Measurements from ENCODE around the gene C2orf76.

Gene C2orf76

DNA sequence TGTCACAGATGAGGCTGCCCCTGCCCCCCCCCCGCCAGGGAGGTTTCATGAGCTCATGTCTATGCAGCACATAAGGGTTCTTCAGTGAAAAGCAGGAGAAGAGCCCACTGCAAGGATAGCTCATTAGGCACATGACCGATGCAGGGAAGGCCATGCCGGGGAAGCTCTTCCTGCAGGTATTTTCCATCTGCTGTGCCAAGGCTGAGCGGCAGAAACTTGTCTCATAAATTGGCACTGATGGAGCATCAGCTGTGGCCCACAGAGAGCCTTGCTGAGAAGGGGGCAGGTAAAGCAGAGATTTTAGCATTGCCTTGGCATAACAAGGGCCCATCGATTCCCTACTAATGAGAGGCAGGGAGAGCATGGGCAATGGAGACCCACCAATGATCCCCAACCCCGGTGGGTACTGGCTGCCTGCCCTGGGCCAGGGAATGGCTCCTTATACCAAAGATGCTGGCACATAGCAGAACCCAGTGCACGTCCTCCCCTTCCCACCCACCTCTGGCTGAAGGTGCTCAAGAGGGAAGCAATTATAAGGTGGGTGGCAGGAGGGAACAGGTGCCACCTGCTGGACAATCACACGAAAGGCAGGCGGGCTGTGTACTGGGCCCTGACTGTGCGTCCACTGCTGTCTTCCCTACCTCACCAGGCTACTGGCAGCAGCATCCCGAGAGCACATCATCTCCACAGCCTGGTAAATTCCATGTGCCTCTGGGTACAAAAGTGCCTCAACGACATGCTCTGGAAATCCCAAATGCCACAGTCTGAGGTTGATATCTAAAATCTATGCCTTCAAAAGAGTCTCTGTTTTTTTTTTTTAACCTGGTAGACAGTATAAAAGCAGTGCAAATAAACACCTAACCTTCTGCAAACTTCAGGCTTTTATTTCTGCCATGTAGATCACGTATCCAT, 101.6 kb downstream of the C2orf76 start:
- peak; percentile 76 for DNase-seq (ENCODE audit: low spot score)

DNA sequence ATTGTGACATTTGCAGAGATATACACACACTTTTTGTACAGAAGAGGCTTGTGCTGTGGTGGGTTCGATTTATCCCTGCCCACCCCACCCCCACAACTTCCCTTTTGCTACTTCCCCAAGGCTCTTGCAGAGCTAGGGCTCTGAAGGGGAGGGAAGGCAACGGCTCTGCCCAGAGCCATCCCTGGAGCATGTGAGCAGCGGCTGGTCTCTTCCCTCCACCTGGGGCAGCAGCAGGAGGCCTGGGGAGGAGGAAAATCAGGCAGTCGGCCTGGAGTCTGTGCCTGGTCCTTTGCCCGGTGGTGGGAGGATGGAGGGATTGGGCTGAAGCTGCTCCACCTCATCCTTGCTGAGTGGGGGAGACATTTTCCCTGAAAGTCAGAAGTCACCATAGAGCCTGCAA, 103.0 kb downstream of the C2orf76 start:
- DNase-seq (ENCODE audit: low spot score), result no peak

DNA sequence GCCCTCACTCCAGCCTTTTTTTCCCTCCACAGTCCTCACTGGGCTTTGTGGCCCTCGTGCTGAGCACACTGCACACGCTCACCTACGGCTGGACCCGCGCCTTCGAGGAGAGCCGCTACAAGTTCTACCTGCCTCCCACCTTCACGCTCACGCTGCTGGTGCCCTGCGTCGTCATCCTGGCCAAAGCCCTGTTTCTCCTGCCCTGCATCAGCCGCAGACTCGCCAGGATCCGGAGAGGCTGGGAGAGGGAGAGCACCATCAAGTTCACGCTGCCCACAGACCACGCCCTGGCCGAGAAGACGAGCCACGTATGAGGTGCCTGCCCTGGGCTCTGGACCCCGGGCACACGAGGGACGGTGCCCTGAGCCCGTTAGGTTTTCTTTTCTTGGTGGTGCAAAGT, 103.6 kb downstream of the C2orf76 start:
- no peak for DNase-seq (ENCODE audit: low spot score)

DNA sequence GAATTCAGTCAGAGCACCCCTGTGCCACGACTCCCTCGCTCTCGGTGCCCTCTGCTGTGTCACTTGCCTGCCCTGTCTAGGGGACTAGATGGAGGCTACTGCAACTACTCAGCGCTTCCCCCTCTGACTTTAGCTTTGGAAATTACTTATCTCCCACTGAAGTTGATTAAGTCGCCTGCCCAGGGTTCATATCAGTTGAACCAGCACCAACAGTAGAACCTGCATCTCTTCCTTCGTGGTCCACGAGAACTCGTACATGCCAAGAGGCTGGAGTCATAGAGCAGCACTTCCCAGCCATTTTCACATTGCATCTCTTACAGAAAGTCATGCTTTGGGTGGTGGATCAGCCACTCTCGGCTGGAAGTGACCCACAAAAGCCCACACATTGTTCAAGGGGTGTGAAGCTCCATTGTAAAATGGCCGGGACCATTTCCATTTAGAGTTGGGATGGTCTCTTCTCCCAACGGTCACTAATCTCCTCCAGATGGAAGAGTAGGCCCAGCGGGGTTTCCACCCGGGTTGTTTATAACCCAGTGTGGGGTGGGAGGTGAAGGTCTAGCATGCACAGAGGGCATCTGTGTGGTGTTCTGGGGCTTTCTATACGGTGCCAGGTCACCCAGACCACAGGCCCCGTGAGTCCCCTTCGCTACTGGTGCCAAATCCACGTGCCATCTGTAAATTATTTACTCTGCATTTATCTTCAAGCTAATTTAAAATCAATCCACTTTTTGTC, 105.0 kb downstream of the C2orf76 start:
- no peak for DNase-seq (ENCODE audit: low spot score)

DNA sequence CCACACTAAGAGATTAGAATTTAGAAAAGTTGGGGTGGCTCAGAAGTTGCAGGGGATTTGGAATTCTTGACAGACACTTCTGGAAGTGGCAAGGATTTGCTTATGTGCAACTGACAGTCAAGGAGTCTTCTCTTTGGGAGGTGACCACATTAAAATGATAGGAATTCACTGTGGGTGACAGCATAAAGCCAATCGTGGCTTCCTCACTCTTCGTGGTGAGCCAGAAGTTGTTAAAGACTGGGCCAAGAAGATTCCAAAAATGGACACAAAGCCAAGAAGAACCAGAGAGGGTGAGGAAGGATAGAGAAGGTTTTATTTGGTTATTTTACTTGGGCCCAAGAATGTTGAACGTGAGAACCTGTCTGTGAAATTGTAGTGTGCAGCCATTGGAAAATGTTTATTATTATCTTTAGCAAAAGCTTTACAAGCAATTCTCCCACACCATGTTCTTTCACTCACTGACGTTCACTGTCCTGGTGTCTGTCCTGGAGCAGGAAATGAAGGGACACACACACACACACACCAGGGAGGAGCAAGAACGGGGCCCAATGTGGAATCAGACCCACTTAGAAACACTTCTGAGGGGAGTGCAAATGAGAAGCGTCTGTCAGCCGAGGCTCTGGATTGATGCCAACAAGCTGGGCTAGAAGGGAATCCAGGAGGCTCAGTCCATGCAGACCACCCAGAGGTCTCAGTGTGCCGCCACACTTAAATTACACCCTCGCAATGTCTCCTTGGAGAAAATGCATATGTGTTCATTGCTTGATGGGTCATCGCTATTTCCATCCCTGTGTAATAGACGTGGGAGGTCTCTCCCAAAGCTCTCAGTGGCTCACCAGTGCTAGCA, 105.8 kb downstream of the C2orf76 start:
- DNase-seq (ENCODE audit: low spot score), result no peak

DNA sequence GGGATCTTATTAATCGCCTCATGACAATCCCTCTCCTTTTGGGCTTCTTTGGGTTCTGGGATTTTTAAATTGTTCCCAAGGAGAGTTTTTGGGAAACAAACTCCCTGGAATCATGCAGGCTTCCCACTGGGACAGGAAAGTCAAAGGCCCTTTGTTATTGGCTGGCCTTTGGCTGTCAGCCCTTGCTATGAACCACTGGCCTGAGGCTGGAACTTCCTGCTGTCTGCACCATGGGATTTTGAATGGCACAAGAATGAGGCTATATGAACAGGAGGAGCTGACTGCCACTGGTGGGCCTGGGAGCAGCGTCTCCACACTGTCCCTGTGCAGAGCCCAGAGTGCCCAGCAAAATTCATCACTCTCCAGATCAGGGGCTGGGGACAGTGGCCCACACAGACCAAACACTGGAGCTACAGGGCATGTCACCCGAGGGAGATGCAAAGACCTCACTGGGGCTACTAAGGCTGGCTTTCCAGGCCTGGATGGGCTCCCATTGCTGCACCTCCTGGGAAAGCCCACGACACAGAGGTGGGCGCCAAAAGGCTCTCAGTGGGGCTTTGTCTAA, 107.3 kb downstream of the C2orf76 start:
- no peak for DNase-seq (ENCODE audit: low spot score)

DNA sequence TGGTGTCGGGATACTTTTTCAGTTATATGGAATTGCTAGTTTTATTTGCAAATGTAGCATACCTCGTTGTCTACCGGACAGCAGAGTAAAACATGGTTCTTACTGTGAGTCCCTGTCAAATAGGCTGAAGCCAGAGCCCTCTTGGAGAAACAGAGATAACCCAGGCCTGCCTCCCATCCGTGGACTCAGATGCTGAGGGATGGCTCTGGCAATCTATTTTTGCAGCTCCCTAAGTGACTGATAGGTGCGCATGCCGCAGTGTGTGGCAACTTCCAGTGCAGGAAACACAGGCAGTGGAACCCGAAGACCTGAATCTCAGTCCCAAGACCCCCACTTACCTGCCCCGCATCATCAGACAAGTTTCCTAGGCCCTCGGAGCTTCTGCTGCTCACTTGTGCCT, 109.4 kb downstream of the C2orf76 start:
- DNase-seq (ENCODE audit: low spot score), result no peak

DNA sequence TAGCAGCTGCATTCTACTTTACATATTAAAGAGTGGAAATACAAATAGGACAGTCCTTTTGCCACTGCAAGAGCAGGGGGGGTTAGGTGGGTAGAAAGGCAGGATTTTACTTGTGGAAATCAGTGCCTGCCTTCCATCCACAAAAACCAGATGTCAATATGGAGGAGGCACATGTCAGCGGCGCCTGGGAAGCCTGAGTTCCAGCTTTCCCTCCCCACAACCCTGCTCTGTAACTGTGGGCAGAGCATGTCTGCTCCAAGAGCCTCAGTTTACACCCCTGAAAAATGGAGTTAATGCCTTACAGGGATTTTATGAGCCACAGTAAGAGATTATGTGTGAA, 110.1 kb downstream of the C2orf76 start:
- DNase-seq (ENCODE audit: low spot score), result no peak

DNA sequence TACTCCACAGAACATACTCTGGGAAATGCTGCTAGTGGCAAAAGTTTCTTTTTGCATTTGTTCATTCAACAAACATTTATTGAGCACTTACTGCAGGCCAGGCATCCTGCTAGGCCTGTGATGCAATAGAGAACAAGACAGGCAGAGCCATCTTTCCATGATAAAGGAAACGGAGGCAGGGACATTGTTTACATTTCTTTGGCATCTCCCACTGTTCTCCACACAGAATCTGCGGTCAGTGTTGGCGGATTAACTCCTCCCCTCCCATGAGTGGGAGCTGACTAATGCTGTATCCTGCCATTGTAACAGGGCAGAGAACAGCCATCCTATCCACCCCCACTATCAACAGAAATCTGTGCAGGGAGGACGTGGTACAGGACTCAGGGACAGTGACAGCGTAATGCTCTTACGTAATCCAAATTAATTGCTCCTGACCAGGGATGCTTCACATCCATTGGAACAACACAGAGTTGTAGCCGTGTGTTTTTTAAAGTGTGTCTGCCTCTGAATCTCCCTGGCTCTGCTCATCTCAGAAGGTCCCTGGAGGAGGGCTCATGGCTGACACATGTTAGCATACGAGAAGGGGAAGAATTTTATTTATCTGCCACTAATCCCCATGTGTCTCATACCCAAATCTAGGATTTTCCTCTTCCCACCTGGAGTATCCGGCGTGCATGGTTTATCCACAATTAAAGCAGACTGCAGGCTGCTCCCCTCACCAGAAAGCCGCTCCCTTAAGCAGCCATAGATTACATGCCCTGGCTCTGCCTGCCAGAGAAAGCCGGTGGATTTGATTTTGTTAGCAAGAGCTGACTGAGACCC, 110.7 kb downstream of the C2orf76 start:
- DNase-seq (ENCODE audit: low spot score), result peak; percentile 89

DNA sequence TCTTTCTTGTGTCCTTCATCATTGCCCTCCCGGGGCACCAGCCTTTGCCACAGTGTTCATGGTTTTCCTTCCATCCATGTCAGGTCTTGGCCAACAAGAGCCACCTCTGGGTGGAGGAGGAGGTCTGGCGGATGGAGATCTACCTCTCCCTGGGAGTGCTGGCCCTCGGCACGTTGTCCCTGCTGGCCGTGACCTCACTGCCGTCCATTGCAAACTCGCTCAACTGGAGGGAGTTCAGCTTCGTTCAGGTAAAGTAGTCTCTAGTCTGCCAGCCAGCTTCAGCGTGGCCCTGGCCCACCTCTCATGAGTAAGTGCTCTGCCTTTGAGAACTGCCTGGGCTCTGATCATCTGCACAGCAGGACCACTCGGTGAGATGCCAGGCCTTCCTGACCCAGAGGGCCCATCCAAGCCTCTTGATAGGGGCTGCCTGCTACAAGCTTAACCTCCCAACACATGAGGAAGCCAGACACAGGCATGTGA, 112.0 kb downstream of the C2orf76 start:
- DNase-seq (ENCODE audit: low spot score), result no peak

DNA sequence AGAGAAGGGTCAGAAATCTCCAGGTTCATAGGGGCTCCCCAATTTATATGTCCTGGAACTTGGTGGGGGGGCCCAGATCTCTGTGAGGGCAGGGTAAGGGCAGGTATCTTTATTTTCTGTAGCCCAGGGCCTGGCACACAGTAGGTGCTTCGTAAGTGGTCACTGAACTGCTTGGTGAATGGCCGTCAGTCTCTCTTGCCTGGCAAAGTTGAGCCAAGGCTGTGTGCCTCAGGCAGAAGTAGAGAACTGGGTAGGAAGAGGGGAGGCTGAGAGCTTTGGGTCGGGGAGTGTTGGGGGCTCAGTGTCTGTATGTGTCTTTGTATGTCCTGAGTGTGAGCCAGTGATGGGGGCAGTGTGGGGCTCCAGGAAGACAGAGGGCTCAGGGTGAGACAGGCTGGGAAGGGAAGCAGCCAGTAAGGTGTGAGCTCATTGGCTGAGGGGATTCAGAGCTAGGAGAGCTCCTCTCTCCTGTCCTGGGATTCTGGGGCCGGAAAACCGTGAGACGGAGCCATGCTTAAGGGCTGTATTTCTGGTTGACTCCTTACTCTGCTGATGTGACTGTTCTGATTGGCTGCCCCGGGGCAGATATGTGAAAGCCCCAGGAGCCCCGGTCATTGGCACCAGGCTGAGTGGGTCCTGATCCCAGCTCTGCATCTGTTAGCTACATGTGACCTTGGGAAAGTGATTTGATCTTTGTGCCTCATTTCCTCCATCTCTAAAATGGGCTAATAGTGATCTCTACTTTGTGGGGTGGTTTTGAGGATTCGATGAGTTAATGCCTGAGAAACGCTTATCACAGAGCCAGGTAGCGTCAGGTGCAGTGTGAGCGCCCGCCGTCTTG, 112.7 kb downstream of the C2orf76 start:
- no peak for DNase-seq (ENCODE audit: low spot score)

DNA sequence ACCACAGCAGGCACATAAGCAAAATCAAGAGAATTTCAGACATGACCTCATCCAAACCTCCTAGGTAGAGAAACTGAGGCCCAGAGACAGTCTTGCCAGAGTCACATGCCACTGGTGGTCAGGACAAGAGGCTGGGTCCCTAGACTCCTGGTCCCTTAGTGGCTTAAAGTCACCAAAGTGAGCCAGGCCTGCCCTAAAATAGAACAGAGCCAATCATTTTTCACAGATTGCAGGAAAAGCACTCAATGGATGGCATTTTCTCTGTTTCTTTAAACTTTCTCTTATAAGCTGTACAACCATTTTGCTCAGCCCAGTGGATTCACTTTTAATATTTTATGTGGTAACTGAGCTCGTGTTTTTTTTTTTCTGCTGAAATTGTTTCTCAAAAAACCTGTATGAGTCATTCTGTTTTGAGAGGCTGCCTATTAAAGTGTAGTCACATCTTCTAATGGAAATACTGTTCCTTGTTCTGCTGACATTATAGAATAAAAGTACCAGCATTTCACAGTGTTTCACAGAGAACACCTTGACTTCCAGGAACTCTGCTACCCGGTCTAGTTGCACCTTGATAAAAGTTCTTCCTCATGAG, 113.4 kb downstream of the C2orf76 start:
- peak; percentile 27 for DNase-seq (ENCODE audit: low spot score)

All from SW480 (cell line).